Duodenal mucosa (tissue), 2 donors: Measurements from ENCODE around the gene MEIS1.

Experiments used
- H3K27ac ChIP-seq: one replicate; pipeline ENCODE4 v1.7.0; 2013; ENCODE audit warnings: low read depth, low read length
- H3K27me3 ChIP-seq, 2 donors: one replicate each; pipeline ENCODE4 v1.7.0; 2013; ENCODE audit warnings: low read length in 2 of 2, control low read depth in 1 of 2; ENCODE audit not compliant: insufficient read depth in 2 of 2, control insufficient read depth in 1 of 2
- H3K36me3 ChIP-seq, 2 donors: one replicate each; pipeline ENCODE4 v1.7.0; 2013; ENCODE audit warnings: low read length in 2 of 2, control low read depth in 1 of 2; ENCODE audit not compliant: insufficient read depth in 2 of 2, control insufficient read depth in 1 of 2
- H3K4me1 ChIP-seq, 2 donors: one replicate each; pipeline ENCODE4 v1.7.0; 2013; ENCODE audit warnings: low read length in 2 of 2, control low read depth in 1 of 2; ENCODE audit not compliant: insufficient read depth in 2 of 2, control insufficient read depth in 1 of 2
- H3K4me3 ChIP-seq, 2 donors: one replicate each; pipeline ENCODE4 v1.7.0; 2013; ENCODE audit warnings: low read length in 2 of 2, low read depth in 1 of 2
- H3K9ac ChIP-seq, 2 donors: one replicate each; pipeline ENCODE4 v1.7.0; 2013; ENCODE audit warnings: low read length in 2 of 2, low read depth in 1 of 2
- H3K9me3 ChIP-seq, 2 donors: one replicate each; pipeline ENCODE4 v1.7.0; 2013; ENCODE audit warnings: low read length in 2 of 2, control low read depth in 1 of 2; ENCODE audit not compliant: control insufficient read depth in 1 of 2

Gene MEIS1

DNA sequence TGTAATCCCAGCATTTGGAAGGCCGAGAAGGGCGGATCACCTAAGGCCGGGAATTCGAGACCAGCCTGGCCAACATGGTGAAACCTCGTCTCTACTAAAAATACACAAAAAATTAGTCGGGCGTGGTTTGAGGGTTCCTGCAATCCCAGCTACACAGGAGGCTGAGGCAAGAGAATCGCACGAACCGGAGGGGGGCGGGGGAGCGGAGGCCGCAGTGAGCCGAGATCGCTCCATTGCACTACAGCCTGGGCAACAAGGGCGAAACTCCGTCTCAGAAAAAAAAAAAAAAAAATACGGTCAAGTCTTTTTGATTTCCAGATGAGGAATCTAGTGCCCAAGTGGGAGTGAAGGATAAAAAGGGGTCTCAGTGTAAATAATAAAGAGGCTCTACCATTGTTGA, 16.5 kb upstream of the MEIS1 start:
- H3K27ac ChIP-seq, result no peak overlapping the region
- H3K9ac ChIP-seq, result no peak overlapping the region
- no peaks in the 10 kb centered on the region for H3K4me1 ChIP-seq
- no peaks in the 10 kb centered on the region for H3K9me3 ChIP-seq
- no peaks in the 10 kb centered on the region for H3K27me3 ChIP-seq
- no peak overlapping the region for H3K4me3 ChIP-seq
- H3K36me3 ChIP-seq, result no peaks in the 10 kb centered on the region

DNA sequence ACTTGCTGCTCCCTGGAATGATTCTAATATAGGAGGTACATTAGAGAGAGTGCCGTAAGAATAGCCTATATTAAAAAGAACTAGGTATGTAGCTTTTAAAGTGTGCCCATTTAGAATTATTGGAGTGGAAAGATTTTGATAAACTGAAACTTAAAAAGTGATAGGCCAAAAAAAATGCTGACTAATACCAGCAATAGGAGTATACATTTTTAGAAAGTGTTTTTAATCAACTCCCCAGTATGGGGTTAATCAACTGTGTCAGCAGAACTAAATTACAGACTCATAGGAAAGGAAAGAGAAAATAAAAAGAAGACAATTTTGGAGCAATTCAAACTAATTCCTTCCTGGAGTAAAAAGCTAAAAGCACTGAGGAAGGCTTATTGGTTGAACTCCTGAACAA, 13.3 kb upstream of the MEIS1 start:
- Histone ChIP-seq H3K27me3 (peaks cover 22% of the 10 kb centered on the region in 2 donors), H3K9ac (no peak overlapping the region), H3K4me1 (no peaks in the 10 kb centered on the region), H3K36me3 (no peaks in the 10 kb centered on the region), H3K4me3 (no peak overlapping the region), H3K27ac (no peak overlapping the region), H3K9me3 (no peaks in the 10 kb centered on the region)

DNA sequence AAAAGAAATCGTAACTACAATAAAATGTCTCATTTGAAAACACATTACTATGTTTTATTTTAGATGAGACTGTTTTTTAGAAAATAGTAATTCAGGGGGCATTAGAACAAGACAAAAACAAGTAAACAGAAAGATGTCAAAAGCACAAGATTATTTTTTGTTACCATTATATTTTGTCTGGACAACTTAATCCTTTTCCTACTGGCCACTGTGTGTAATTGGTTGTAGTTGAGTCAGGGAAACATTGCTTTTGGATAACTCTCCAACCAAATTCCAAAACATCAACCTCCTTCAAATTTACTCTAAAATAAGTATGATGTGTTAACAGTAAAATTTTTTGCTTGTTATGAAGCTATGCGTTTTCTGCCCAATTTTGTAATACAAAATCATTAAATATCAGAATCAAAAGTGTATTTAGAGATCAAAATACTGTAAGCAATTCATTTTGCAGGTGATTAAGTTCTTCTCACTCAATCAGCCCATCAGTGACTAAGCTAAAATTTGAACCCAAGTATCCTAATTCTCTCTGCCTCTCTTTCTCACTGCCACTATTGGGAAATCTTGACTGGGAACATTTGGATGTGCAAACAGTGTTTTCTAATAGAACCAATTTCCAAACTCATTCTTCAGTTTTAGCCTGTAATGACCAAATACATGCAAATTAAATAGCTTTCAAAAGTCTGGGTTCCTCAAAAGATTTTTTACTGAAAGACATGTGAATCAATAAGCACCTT, 11.4 kb upstream of the MEIS1 start:
- H3K9me3 ChIP-seq, result no peaks in the 10 kb centered on the region
- H3K27me3 ChIP-seq, result peaks cover 31 to 34% of the 10 kb centered on the region in 2 donors
- no peak overlapping the region for H3K4me3 ChIP-seq
- H3K27ac ChIP-seq, result no peak overlapping the region
- no peak overlapping the region for H3K9ac ChIP-seq
- no peaks in the 10 kb centered on the region for H3K36me3 ChIP-seq
- H3K4me1 ChIP-seq, result no peaks in the 10 kb centered on the region

DNA sequence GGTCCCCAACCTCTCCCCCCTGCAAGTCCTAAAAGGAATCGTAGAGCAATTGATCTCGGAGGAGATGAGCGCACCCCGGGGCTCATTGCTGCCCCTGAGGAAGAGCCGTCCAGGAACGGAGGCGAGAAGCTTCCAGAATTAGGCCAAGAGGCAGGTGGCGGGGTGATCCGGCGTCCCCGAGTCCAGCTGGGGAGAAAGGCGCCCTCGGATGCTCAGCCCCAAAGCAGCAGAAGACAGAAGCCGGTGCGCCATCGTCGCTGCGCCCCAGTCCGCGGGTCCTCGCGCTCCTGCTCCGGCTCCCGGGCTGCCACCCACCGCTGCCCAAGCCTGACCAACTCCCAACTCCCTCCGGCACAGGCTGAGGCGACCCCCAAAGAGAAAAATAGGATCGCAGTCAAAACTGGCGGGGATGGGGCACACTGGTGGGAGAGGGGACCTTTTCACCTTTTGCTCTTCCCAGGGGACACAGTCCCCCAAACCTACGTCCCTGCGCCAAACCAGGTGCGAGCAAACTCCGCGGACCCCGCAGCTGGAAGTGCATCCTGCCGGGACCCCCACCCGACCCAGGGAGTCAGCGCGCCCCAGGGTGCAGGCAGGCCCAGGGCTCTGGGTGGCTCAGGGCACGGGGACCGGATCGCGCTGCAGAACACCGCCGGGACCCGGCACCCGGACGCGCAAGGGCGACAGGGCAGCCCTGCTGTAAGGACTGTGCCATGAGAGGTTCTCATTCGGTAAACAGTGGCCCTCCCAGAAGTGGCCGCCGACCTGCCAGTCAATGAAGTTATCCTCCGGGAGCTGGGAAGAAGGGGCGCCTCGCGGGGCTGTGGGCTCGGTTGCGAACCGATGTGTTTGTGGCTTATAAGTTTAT, 8.4 kb upstream of the MEIS1 start:
- H3K36me3 ChIP-seq, result no peaks in the 10 kb centered on the region
- H3K4me3 ChIP-seq, result no peak overlapping the region
- no peaks in the 10 kb centered on the region for H3K9me3 ChIP-seq
- peaks cover 35 to 41% of the 10 kb centered on the region in 2 donors for H3K27me3 ChIP-seq
- no peak overlapping the region for H3K27ac ChIP-seq
- no peaks in the 10 kb centered on the region for H3K4me1 ChIP-seq
- no peak overlapping the region for H3K9ac ChIP-seq

DNA sequence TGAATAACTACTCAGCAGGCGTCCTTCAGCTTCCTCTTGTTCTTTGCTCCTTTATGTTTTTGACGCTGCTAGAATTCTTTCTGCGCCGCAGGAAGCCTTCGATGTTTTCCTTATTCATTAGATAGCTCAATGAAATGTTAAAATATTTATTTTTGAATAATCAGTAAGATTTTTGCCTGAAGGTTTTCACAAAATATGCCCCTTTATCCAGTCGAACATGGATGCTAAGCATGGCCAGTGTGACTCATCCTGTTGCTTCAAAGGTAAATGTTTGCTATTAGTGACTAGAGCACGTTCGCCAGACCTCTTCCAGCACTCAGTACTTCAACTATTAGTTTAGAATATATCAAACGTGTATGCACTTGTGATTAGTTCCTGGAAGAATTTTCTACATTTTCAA, 7.6 kb upstream of the MEIS1 start:
- Histone ChIP-seq H3K27me3 (peaks cover 39 to 45% of the 10 kb centered on the region in 2 donors), H3K9me3 (no peaks in the 10 kb centered on the region), H3K36me3 (no peaks in the 10 kb centered on the region), H3K4me3 (no peak overlapping the region), H3K9ac (no peak overlapping the region), H3K4me1 (peaks cover 0 to 2% of the 10 kb centered on the region in 2 donors), H3K27ac (no peak overlapping the region)

DNA sequence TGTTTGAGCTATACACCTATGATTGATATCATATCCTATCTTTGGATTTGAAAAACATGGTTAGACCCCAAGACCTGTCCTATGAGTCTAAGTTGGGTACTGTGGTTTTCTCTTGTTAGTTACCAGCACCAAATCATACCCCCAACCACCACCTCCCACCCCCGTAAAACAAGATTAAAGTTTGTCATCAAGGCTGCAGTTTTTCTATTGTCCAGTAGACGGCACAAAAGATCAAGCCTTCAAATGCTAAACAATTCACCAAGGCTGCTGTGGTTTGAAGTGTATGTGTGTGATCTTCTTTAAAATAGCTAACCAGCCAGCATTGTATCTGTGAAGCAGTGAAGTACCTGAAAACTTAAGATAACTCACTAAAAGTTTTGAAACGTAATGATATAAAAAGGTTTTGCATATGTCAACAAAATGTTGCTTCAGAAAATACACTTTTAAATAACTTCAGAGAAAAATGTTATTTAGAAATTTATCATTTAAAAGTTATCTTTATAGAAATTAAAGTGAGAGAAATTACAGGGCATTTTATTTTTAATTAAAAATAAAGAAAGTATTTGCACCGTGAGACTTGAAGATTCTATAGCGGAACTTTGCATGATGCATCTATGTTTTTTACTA, 5.8 kb upstream of the MEIS1 start:
- H3K9ac ChIP-seq, result no peak overlapping the region
- no peak overlapping the region for H3K4me3 ChIP-seq
- H3K27me3 ChIP-seq, result peaks cover 51 to 59% of the 10 kb centered on the region in 2 donors
- no peaks in the 10 kb centered on the region for H3K36me3 ChIP-seq
- H3K27ac ChIP-seq, result no peak overlapping the region
- H3K9me3 ChIP-seq, result no peaks in the 10 kb centered on the region
- H3K4me1 ChIP-seq, result peaks cover 8 to 16% of the 10 kb centered on the region in 2 donors

DNA sequence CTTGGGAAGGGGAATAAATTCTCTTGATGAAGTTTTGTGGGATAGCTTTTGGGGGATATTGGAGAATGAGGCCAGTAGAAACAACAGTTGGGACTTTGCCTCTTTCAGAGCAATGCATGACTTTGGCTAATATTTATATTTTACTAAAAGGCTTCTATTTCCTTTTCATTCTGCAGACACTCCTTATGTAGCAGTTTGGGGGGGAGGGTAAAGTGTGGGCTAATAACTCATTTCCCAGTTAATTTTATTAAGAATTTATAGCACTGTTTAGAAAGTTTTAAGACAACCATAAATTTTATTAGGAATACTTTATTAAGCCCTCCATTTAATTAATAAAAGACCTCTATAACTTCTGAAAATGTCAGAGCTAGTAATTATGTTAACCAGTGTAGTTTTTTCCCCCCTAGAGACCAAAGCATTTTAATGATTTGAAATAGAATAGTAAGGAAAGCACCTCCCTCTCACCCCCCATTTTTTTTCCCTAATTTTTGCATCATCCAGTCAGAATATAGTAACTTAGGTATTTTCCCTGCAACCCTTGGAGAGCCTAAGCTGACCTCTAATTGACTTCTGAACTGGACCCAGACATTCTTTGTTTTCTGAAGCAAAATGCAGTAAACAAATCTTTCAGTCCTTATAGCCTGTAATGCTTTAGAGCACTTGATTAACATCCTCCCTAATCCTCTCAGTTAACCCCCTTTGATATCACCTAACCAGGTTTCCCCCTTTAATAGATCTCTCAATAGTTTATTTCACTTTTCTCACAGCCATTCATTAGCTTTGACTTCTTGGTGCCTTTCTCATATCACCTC, 5.0 kb upstream of the MEIS1 start:
- Histone ChIP-seq H3K27ac (no peak overlapping the region), H3K4me1 (peaks cover 8 to 23% of the 10 kb centered on the region in 2 donors), H3K9me3 (no peaks in the 10 kb centered on the region), H3K36me3 (no peaks in the 10 kb centered on the region), H3K4me3 (no peak overlapping the region), H3K9ac (no peak overlapping the region), H3K27me3 (peaks cover 48 to 56% of the 10 kb centered on the region in 2 donors)

DNA sequence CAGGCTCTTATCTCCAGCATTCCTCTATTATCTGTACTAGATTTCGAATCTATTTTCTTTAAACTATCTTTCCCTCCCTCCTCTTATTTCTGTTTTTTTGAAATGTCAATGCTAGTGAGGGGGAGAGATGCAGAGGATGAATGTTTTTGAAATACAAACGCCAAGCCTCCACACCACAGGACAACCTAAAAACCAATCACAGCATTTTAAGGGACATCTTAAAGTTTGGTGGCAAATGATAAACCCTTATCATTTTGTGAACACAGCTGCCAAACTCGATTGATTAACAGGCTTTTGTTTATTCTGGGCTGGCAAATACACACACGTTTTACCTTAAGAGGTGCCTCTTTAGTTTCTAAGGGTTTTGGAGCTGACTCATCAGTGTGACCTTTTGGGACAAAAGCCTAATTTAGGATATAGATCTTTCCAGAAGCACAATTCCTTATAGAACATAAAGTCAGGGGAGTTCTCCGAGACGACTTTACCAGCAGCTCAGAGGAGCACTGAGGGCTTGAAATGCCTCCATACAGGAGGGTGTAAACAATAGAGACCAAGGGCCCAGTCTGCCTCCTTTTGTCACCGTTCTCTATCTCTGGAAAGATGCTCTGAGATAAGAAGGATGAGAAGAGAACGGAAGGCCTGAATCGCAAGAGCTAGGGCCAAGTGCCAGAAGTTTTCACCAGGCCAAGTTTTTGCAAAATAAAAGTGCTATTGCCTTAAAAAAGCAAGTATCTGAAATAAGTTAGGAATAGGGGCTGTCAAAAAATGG, 4.2 kb upstream of the MEIS1 start:
- H3K27ac ChIP-seq, result no peak overlapping the region
- no peaks in the 10 kb centered on the region for H3K36me3 ChIP-seq
- H3K4me3 ChIP-seq, result no peak overlapping the region
- H3K9me3 ChIP-seq, result no peaks in the 10 kb centered on the region
- peaks cover 8 to 25% of the 10 kb centered on the region in 2 donors for H3K4me1 ChIP-seq
- H3K27me3 ChIP-seq, result peaks cover 45 to 56% of the 10 kb centered on the region in 2 donors
- H3K9ac ChIP-seq, result no peak overlapping the region

DNA sequence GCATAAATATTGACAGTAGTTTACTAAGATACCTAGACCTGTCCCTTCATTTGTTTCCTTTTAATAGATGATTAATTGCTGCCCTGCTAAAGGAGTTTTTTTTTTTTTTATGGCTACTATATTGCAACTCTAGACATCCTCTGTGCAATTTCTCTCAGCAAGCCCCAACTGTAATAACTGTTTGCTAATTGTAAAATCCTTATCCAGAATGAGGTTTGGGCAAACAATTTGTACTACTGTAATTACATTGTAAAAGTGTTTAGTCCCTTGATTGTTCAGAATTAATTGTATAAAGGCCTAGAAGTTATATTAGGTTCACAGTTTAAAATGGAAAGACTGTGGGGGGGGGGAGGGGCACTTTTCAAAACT, 3.7 kb upstream of the MEIS1 start:
- Histone ChIP-seq H3K27me3 (peaks cover 39 to 58% of the 10 kb centered on the region in 2 donors), H3K4me3 (no peak overlapping the region), H3K4me1 (peaks cover 8 to 25% of the 10 kb centered on the region in 2 donors), H3K9me3 (no peaks in the 10 kb centered on the region), H3K27ac (no peak overlapping the region), H3K36me3 (no peaks in the 10 kb centered on the region), H3K9ac (no peak overlapping the region)
